Tibial nerve (tissue), 4 donors: Measurements from ENCODE around the gene KIRREL3.

ENCODE experiments used
- EP300 ChIP-seq, 2 donors: sonication (generic); formaldehyde crosslinking; IDR thresholded peaks; one replicate each; pipeline ENCODE4 v1.6.1; 2017; ENCODE audit warnings: antibody characterized with exemption in 2 of 2, mild to moderate bottlenecking in 1 of 2
- POLR2A ChIP-seq, 2 donors: fragments of 450-650 bp; IDR thresholded peaks; one replicate each; pipeline ENCODE4 v1.6.1; 2017; ENCODE audit warnings: antibody characterized with exemption in 2 of 2, mild to moderate bottlenecking in 2 of 2, moderate library complexity in 2 of 2
- TF ChIP-seq, protein P1 (sequence below), 5 experiments: fragments of 200-600 bp in 3 of 5; fragments of 450-650 bp in 2 of 5; sonication (generic) in 3 of 5; IDR thresholded peaks; one replicate each; pipeline ENCODE4 v1.5.1; 2016 to 2019; ENCODE audit warnings: antibody characterized with exemption in 5 of 5, mild to moderate bottlenecking in 3 of 5, moderate library complexity in 2 of 5

DNA sequence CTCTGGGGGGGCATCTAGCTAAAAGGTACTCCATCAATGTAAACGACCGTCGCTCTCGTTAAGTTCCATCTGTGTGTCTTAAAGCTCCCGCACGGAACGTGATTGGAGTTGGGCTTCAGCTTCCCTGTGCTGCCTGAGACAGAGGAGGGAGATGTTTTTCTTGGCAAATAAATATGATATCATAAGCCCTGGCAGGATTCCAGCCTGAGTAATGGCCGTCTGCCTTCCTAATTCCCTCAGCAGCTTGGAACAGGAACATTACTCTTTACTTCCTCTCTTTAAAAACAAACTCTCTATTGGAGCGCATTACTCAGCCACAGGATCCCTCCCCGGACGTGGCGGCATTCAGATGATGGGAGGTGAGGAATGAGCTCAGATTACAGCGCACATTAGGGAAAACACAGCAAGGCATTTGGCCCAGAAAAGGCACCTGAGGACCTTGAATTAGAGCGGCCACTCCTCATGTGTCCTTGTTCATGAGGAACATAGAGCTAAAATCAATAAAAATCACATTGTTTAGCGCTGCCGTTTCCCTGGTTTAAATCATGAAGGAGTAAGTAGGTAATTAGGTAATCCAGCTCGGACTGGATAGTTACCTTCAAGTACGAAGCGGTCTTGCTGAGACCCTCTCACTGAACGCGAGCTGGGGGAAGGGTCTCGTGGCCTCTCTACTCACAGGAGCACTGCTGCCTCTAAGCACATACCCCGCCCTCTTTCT, 414.6 kb downstream of the KIRREL3 start:
- TF ChIP-seq EP300 (IDR thresholded peaks at IDR 0.05) = peak; percentile 20 to 49
- TF ChIP-seq, protein P1, sequence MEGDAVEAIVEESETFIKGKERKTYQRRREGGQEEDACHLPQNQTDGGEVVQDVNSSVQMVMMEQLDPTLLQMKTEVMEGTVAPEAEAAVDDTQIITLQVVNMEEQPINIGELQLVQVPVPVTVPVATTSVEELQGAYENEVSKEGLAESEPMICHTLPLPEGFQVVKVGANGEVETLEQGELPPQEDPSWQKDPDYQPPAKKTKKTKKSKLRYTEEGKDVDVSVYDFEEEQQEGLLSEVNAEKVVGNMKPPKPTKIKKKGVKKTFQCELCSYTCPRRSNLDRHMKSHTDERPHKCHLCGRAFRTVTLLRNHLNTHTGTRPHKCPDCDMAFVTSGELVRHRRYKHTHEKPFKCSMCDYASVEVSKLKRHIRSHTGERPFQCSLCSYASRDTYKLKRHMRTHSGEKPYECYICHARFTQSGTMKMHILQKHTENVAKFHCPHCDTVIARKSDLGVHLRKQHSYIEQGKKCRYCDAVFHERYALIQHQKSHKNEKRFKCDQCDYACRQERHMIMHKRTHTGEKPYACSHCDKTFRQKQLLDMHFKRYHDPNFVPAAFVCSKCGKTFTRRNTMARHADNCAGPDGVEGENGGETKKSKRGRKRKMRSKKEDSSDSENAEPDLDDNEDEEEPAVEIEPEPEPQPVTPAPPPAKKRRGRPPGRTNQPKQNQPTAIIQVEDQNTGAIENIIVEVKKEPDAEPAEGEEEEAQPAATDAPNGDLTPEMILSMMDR (IDR thresholded peaks at IDR 0.05) = no peak
- no peak for TF ChIP-seq POLR2A (IDR thresholded peaks at IDR 0.05)
